Activated B cell treated with CpG ODN at 0.5 μM for 24 hours (primary cell): Measurements from ENCODE around the gene ACTR1B. TPM values are rescaled to one million over a fixed set of nuclear protein-coding genes. Genes with fewer than 3 reads are reported as not detected.

Experiments
- ATAC-seq: fragments of 200-7000 bp; cut with Tn5 transposase; one replicate; pipeline ENCODE4 v1.10.0; 2021; ENCODE audit warnings: low read depth, mild to moderate bottlenecking, moderate library complexity
- CTCF ChIA-PET: fragments of 350-600 bp; sonication (Branson Sonifier 250); formaldehyde crosslinking; loops from one replicate; lab custom pipeline; 2021; ENCODE audit warnings: antibody characterized with exemption; lab: Charles Lee
- POLR2A ChIA-PET: fragments of 350-600 bp; sonication (Branson Sonifier 250); formaldehyde crosslinking; loops from one replicate; lab custom pipeline; 2021; ENCODE audit warnings: antibody characterized with exemption; lab: Charles Lee
- DNase-seq: peaks from one replicate; pipeline ENCODE4 v3.0.0; 2022
- H3K27ac Mint-ChIP-seq: one replicate; pipeline ENCODE4 v1.8.0; 2020; ENCODE audit warnings: mixed read lengths
- H3K27me3 Mint-ChIP-seq: one replicate; pipeline ENCODE4 v1.8.0; 2021; ENCODE audit warnings: mixed read lengths
- H3K36me3 Mint-ChIP-seq: one replicate; pipeline ENCODE4 v1.8.0; 2021; ENCODE audit warnings: low read depth, mixed read lengths
- H3K4me1 Mint-ChIP-seq: one replicate; pipeline ENCODE4 v1.8.0; 2021; ENCODE audit warnings: mixed read lengths
- H3K4me3 Mint-ChIP-seq: one replicate; pipeline ENCODE4 v1.8.0; 2020; ENCODE audit warnings: mild to moderate bottlenecking, mixed read lengths
- H3K9me3 Mint-ChIP-seq: one replicate; pipeline ENCODE4 v1.8.0; 2020; ENCODE audit warnings: mixed read lengths
- intact Hi-C: fragments of 100-400 bp; cut with micrococcal nuclease; formaldehyde crosslinking; loops from one replicate; pipeline ENCODE4 v1.15.1; 2024
- total RNA-seq: library from RNA; stranded (reverse); gene quantifications from 2 replicates; pipeline ENCODE4 v1.2.3, GENCODE V29; 2022
- TF ChIP-seq, protein P1 (sequence below): fragments of 200-600 bp; IDR thresholded peaks from one replicate; pipeline ENCODE4 v1.8.0; 2022; ENCODE audit warnings: antibody characterized with exemption, mild to moderate bottlenecking

The ACTR1B gene
- total RNA-seq, 1 donor from 2014 or later: 55.9 TPM

DNA sequence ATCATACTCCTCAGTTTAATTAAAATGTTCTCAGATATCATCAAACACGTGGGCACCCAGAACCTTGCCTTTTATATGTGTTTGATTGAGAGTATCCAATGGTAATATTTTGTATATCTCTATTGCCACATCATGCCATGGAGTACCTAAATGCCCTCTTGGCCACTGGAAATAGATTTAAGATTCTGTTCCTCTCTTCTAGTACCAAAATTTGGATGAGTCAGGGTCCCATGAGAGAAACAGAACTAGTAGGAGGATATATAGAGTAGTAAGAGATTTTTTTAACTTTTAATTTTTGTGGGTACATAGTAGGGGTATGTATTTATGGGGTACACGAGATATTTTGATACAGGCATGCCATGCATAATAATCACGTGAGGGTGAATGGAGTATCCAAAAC is 39.9 kb upstream of the ACTR1B start:
- H3K9me3 Mint-ChIP-seq: no peaks in the 10 kb centered on the region
- ATAC-seq (no peak), DNase-seq (no peak)
- no peak overlapping the region for H3K27ac Mint-ChIP-seq
- TF ChIP-seq, protein P1, sequence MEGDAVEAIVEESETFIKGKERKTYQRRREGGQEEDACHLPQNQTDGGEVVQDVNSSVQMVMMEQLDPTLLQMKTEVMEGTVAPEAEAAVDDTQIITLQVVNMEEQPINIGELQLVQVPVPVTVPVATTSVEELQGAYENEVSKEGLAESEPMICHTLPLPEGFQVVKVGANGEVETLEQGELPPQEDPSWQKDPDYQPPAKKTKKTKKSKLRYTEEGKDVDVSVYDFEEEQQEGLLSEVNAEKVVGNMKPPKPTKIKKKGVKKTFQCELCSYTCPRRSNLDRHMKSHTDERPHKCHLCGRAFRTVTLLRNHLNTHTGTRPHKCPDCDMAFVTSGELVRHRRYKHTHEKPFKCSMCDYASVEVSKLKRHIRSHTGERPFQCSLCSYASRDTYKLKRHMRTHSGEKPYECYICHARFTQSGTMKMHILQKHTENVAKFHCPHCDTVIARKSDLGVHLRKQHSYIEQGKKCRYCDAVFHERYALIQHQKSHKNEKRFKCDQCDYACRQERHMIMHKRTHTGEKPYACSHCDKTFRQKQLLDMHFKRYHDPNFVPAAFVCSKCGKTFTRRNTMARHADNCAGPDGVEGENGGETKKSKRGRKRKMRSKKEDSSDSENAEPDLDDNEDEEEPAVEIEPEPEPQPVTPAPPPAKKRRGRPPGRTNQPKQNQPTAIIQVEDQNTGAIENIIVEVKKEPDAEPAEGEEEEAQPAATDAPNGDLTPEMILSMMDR: no peak
- peaks cover 5% of the 10 kb centered on the region for H3K27me3 Mint-ChIP-seq
- no peaks in the 10 kb centered on the region for H3K36me3 Mint-ChIP-seq
- no peaks in the 10 kb centered on the region for H3K4me1 Mint-ChIP-seq
- no peak overlapping the region for H3K4me3 Mint-ChIP-seq
- CTCF ChIA-PET: no interaction called here
- POLR2A ChIA-PET: no interaction called here
- intact Hi-C loops: no loop called here

DNA sequence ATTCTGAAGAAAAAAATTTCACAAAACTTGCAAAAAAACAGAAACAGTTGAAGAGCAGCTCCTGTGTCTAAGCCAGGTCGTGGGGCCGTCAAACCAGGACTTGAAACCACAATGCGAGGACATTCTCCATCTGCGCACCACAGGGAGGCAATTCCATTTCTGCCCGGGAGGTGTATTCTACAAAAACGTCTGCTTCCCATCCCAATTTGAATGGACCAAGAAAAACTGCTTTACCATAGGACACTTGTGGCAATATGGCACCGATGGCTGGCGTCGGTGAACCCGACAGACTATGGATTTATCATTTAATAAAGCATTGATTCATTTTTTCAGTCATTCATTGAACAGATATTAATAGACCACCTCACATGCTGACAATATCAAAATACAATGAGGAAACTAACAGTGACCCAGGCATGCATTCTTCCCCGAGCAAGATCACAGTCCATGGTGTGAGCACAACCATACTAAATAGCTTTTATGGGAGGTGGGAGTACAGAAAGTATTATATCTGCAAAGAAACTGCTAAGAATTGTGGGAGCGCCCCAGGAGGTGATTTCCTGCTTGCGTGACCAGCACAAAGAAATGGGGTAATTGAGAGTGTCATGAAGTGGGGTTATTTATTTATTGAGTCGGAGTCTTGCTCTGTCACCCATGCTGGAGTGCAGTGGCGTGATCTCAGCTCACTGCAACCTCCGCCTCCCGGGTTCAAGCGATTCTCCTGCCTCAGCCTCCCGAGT is 39.1 kb upstream of the ACTR1B start:
- no peaks in the 10 kb centered on the region for H3K36me3 Mint-ChIP-seq
- no peak overlapping the region for H3K27ac Mint-ChIP-seq
- DNase-seq (no peak), ATAC-seq (no peak)
- POLR2A ChIA-PET: no interaction called here
- CTCF ChIA-PET: interaction anchor here (1.3 kb wide), 1 partner anchor 682 kb away, joined by 3 read pairs; no protein-coding TSS in a partner anchor
- H3K4me3 Mint-ChIP-seq: no peak overlapping the region
- no peaks in the 10 kb centered on the region for H3K9me3 Mint-ChIP-seq
- H3K4me1 Mint-ChIP-seq: no peaks in the 10 kb centered on the region
- intact Hi-C loops: no loop called here
- TF ChIP-seq, protein P1: no peak
- no peaks in the 10 kb centered on the region for H3K27me3 Mint-ChIP-seq

DNA sequence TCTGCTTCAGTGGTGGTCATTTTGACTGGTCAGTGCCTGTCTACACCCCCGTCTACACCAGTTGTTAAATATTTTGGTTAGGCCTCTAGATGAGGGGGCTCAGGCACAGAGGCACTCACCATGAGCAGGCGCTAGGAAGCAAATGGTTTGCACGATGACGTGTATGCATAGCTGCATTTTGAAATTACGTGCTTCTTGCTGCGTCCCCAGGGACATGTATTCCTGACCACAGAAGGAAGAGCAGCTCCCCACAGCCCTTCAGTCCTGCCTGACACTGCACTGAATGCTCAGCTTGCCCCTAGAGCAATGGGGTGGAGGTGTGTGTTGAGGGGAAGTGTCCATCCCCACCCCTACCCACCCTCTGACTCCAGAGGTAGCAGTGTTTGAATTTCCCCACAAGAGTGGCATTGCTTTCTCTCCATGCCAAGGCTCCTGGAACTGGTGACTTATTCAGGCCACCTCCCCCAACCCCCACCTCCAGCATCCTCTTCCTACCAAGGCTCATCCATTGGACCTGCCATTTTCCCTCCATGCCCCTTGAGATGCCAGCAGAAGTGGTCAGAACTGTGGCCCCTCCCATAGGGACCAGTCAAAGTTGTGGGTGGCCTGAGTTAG is 38.1 kb upstream of the ACTR1B start:
- Mint-ChIP-seq H3K4me3 (no peak overlapping the region), H3K4me1 (peaks cover 4% of the 10 kb centered on the region), H3K27me3 (peaks cover 2% of the 10 kb centered on the region), H3K9me3 (no peaks in the 10 kb centered on the region), H3K27ac (no peak overlapping the region), H3K36me3 (no peaks in the 10 kb centered on the region)
- ChIA-PET POLR2A (no interaction called here), CTCF (interaction anchor here (0.7 to 6.8 kb wide), 3 partner anchors 12 to 683 kb away, joined by 3 to 123 read pairs (median 3); partner anchors contain the start of genes ANKRD36B and ZAP70)
- ATAC-seq (no peak), DNase-seq (no peak)
- intact Hi-C loops: no loop called here
- TF ChIP-seq, protein P1: no peak

DNA sequence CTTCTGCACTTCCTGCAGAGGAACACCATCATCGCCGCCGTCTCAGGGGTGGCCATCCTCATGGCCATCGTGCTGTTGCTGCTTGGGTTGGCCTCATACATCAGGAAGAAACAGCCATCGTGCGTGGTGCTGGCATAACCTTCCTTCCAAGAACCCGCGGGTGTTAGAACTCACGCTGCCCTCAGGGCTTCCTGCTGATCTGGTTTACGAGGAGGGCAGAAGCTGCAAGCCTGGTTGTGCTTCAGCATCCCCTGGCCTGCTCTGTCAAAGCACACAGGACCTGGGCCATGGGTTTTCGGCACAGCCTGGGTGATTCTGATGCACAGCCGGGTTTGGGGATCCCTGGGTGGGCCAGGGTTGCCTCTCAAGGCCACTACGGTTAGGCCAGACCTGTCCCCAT is 37.3 kb upstream of the ACTR1B start:
- H3K9me3 Mint-ChIP-seq: no peaks in the 10 kb centered on the region
- POLR2A ChIA-PET: no interaction called here
- H3K36me3 Mint-ChIP-seq: no peaks in the 10 kb centered on the region
- ATAC-seq (no peak), DNase-seq (no peak)
- H3K4me3 Mint-ChIP-seq: no peak overlapping the region
- peaks cover 6% of the 10 kb centered on the region for H3K4me1 Mint-ChIP-seq
- CTCF ChIA-PET: interaction anchor here (0.7 to 6.8 kb wide), 3 partner anchors 12 to 487 kb away, joined by 3 to 123 read pairs (median 9); partner anchors contain the start of genes ANKRD36B and ZAP70
- intact Hi-C loops: no loop called here
- peaks cover 2% of the 10 kb centered on the region for H3K27me3 Mint-ChIP-seq
- no peak overlapping the region for H3K27ac Mint-ChIP-seq
- TF ChIP-seq, protein P1: no peak
